ENCODE measurements around the gene CLDN16.
A peak's percentile ranks its signal among the peaks of the same experiment; 100 is the strongest.

CLDN16 gene

GRCh38 chr3:190387578-190388213 lies at the start of gene CLDN16:
Gene CLDN16 (plus strand): TSS chr3:190388163. CDS start chr3:190388330, 167 bp downstream.
- no peak within 1 kb of the TSS for H3K4me3 ChIP-seq (ENCODE audit: low read length)
- no peak for DNase-seq (ENCODE audit: low read depth)
- TF ChIP-seq CTCF (conservative IDR thresholded peaks at IDR 0.05; ENCODE audit: low read depth, low read length) = no peak

- peak; percentile 15 for TF ChIP-seq CTCF (conservative IDR thresholded peaks at IDR 0.05; ENCODE audit: low read depth, low read length)
- no peak for DNase-seq (ENCODE audit: low read depth)
- H3K4me3 ChIP-seq (ENCODE audit: low read length) = no peak overlapping the region
These were observed 49.2 kb upstream of the CLDN16 start for GRCh38 chr3:190338717-190339116.

GRCh38 chr3:190339130-190339529 lies 48.8 kb upstream of the CLDN16 start:
- DNase-seq (ENCODE audit: low read depth) = no peak
- no peak for TF ChIP-seq CTCF (conservative IDR thresholded peaks at IDR 0.05; ENCODE audit: low read depth, low read length)
- no peak overlapping the region for H3K4me3 ChIP-seq (ENCODE audit: low read length)

GRCh38 chr3:190340071-190340470 lies 47.9 kb upstream of the CLDN16 start:
- no peak for TF ChIP-seq CTCF (conservative IDR thresholded peaks at IDR 0.05; ENCODE audit: low read depth, low read length)
- DNase-seq (ENCODE audit: low read depth) = no peak
- H3K4me3 ChIP-seq (ENCODE audit: low read length) = no peak overlapping the region

- TF ChIP-seq CTCF (conservative IDR thresholded peaks at IDR 0.05; ENCODE audit: low read depth, low read length) = no peak
- peak overlapping the region; percentile 10 for H3K4me3 ChIP-seq (ENCODE audit: low read length)
- peak; percentile 54 for DNase-seq (ENCODE audit: low read depth)
These were observed 42.7 kb upstream of the CLDN16 start for GRCh38 chr3:190345027-190345821.

- no peak overlapping the region for H3K4me3 ChIP-seq (ENCODE audit: low read length)
- no peak for DNase-seq (ENCODE audit: low read depth)
- no peak for TF ChIP-seq CTCF (conservative IDR thresholded peaks at IDR 0.05; ENCODE audit: low read depth, low read length)
These were observed 42.1 kb upstream of the CLDN16 start for GRCh38 chr3:190345878-190346277.

- DNase-seq (ENCODE audit: low read depth) = no peak
- TF ChIP-seq CTCF (conservative IDR thresholded peaks at IDR 0.05; ENCODE audit: low read depth, low read length) = no peak
- no peak overlapping the region for H3K4me3 ChIP-seq (ENCODE audit: low read length)
These were observed 41.4 kb upstream of the CLDN16 start for GRCh38 chr3:190346541-190346940.
